GM18508 (cell line): ENCODE data around the gene ZCCHC3.

Source experiments
- ATAC-seq: cut with Tn5 transposase; IDR thresholded peaks from one replicate; pipeline ENCODE4 v1.9.1; 2021; ENCODE audit warnings: moderate number of reproducible peaks; ENCODE audit not compliant: insufficient read depth, unreplicated experiment

Gene ZCCHC3

DNA sequence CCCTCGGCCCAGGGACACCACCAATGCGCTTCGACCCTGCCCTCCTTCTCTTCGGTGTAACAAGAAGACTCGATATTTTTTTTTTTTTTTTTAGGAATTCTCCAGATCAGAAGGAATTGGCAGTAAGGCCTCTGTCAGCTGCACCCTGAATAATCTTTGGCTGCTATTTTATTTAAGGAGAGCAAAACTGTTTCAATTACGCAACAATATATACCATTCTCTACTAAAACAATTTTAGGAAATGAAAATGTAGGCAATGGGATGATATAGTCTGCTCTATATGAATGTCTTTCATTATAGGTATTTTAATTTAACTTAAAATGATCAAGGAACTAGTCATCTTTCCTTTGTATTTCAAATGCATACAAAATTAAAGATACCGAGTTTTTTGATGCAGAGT, 13.3 kb downstream of the ZCCHC3 start:
- ATAC-seq, result no peak

DNA sequence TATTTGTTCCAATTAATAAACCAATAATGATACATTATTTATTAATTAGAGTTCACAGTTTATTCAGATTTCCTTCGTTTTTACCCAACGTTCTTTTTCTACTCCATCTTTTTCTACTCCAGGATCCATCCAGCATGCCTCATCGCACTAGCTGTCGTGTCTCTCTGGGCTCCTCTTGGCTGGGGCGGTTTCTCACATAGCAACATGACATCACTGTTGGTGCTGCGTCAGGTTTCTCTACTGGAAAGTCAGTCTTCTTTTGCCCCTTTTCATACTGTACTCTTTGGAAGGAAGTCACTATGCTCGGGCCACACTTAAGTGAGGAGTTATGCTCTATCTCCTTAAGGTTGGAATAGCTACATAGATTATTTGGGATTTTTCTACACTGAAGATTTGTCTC, 14.2 kb downstream of the ZCCHC3 start:
- no peak for ATAC-seq

DNA sequence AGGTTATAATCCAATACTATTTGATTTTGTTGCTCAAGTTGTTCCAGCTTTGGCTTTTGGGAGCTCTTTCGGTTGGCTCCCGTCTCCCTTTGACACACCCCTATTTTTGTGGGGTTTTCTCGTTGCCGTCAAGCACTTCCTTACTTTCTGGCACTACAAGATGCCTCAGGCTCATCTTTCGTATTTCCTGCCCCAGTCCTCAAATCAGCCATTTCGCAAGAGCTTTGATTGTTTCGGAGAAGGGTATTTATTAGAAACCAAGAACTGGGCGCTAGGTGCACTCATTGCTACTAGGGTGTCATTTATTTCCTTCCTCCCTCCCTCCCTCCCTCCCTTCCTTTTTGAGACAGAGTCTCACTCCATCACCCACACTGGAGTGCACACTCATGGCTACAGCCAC, 14.7 kb downstream of the ZCCHC3 start:
- no peak for ATAC-seq

DNA sequence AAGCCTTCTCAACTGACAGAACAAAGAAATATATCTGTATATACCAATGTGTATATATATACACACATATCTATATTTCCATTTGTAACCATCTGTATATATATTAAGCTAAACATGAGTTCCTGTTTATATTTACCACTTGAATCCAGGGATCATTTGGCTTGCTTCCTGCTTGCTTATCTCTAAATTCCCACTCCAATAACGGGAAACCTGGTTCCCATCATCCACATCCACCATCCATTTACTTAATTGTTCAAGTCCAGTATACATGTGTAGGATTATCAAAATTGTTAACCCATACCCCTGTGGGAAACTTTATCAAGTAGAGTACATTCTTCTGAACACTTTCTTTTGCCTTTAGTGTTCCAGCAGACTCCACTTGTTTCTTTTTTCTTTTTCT, 15.5 kb downstream of the ZCCHC3 start:
- ATAC-seq, result no peak

DNA sequence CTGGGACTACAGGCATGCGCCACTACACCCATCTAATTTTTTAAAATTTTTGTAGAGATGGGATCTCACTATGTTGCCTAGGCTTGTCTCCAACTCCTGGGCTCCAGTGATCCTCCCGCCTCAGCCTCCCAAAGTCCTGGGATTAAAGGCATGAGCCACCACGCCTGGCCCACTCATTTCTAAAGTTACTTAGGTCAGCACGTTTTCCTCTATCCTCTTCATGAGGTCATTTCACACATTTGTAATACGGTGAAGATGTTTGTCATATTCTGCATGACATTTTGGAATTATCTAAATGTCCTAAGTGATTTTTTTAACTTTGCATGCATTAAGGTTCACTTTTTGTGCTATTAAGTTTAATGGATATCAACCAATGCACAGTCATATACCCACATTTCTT, 16.0 kb downstream of the ZCCHC3 start:
- ATAC-seq, result no peak

GRCh38 chr20:313948-314347, 16.6 kb downstream of the ZCCHC3 start:
- no peak for ATAC-seq

DNA sequence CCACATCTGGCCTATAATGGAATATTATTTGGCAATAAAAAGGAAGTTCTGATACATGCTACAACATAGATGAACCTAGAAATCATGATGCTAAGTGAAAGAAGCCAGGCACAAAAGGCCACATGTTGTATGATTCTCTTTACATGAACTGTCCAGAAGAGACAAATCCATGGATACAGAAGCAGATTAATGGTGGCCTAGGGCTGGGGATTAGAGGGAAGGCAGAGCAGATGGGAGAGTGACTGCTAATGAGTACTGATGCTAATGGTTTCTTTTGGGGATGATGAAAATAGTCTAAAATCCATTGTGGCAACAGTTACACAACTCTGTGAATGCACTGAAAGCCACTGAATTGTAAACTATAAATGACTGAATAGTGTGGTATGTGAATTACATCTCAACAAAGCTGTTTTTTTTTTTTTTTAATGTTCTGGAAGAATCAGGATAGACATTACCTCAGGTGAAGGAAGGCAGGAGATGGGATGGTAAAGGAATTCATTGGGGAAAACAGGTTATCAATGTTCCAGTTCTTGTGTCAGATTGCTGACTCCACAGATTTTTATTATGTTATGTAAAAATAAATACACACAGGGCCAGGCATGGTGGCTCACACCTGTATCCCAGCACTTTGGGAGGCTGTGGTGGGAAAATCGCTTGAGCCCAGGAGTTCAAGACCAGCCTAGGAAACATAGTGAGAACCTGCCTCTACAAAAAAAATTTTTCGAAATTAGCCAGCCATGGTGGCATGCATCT, 19.1 kb downstream of the ZCCHC3 start:
- ATAC-seq, result no peak

GRCh38 chr20:324177-325044, 27.0 kb downstream of the ZCCHC3 start:
- peak; percentile 28 for ATAC-seq

GRCh38 chr20:325045-325888, 27.9 kb downstream of the ZCCHC3 start, which contains the start of gene SOX12:
Gene SOX12 (plus strand): TSS chr20:325552. CDS start chr20:325925, 373 bp downstream.
- peak; percentile 41 for ATAC-seq

GRCh38 chr20:325889-326644, 28.7 kb downstream of the ZCCHC3 start:
- ATAC-seq, result no peak

- ATAC-seq, result no peak
Observed at GRCh38 chr20:326645-327185, 29.3 kb downstream of the ZCCHC3 start.

GRCh38 chr20:327186-328026, 30.0 kb downstream of the ZCCHC3 start:
- ATAC-seq, result no peak

GRCh38 chr20:328027-328974, 30.9 kb downstream of the ZCCHC3 start:
- no peak for ATAC-seq

GRCh38 chr20:328975-329695, 31.8 kb downstream of the ZCCHC3 start:
- ATAC-seq, result no peak

GRCh38 chr20:329851-330232, 32.5 kb downstream of the ZCCHC3 start:
- no peak for ATAC-seq

DNA sequence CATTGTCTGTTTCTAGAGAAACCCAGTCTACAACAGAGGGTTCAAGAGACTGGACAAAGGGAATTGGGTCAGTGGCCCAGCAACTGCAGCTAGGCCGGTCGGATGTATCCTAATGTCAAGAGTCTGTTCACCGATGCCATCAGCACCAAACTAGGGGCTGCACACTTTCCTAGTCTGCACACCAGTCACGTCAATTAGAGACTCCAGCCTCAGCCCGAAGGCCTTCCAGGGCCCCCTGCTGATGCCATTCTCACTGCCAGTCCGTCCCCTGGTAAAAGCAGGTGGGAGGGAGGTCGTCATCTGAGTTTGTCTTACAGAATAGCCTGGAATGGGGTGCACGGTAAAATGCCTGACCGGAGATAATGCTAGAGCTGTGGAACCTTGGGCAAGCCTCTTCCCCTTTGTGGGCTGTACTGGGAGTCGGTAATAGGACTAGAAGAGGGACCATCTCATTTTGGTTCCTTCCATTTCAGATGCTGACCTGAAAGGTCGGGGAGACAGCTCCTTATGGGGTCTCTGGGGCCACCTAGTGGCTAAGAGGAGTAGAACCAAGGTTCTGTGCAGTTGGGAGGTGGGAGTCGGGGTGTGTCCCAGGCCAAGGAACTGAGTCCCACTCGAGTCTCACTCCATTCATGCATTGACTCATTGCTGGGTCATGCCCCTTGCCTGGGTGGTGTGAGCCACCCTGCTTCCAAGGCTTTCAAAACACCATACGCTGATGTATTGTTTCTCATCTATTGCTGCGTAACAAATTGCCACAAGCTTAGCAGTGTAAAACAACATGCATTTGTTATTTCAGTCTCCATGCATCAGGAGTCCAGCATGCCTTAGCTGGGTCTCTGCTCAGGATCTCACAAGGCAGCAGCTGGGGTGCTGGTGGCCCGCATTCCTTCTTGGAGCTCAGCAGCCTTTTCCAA, 33.1 kb downstream of the ZCCHC3 start:
- ATAC-seq, result no peak
